HG02885 (cell line): ENCODE measurements around the gene EIF2B5.

ENCODE experiments used
- ATAC-seq: cut with Tn5 transposase; IDR thresholded peaks from one replicate; pipeline ENCODE4 v1.9.1; 2021; ENCODE audit warnings: mild to moderate bottlenecking; ENCODE audit not compliant: unreplicated experiment, poor library complexity

The EIF2B5 gene

GRCh38 chr3:184172681-184173373 is 37.7 kb downstream of the EIF2B5 start:
- no peak for ATAC-seq

GRCh38 chr3:184173374-184173722 is 38.2 kb downstream of the EIF2B5 start:
- ATAC-seq = no peak

GRCh38 chr3:184174284-184174645 is 39.1 kb downstream of the EIF2B5 start:
- ATAC-seq = no peak

- ATAC-seq = peak; percentile 93
These were observed 39.7 kb downstream of the EIF2B5 start, which contains the start of gene AP2M1 for GRCh38 chr3:184174646-184175492. Gene AP2M1 (plus strand): TSS chr3:184174855. CDS start chr3:184176994, 2,139 bp downstream.

- ATAC-seq = no peak
These were observed 40.3 kb downstream of the EIF2B5 start for GRCh38 chr3:184175506-184175905.

- no peak for ATAC-seq
These were observed 40.8 kb downstream of the EIF2B5 start for GRCh38 chr3:184175981-184176376.

- no peak for ATAC-seq
These were observed 41.5 kb downstream of the EIF2B5 start for GRCh38 chr3:184176377-184177330.

GRCh38 chr3:184177331-184177731 is 42.2 kb downstream of the EIF2B5 start:
- no peak for ATAC-seq

GRCh38 chr3:184177767-184178306 is 42.7 kb downstream of the EIF2B5 start:
- no peak for ATAC-seq

GRCh38 chr3:184178521-184179138 is 43.5 kb downstream of the EIF2B5 start:
- no peak for ATAC-seq

- ATAC-seq = no peak
These were observed 45.0 kb downstream of the EIF2B5 start for GRCh38 chr3:184180165-184180564.

- no peak for ATAC-seq
These were observed 46.4 kb downstream of the EIF2B5 start for GRCh38 chr3:184181596-184181995.

GRCh38 chr3:184183679-184184078 is 48.5 kb downstream of the EIF2B5 start:
- ATAC-seq = no peak

GRCh38 chr3:184184546-184185230 is 49.5 kb downstream of the EIF2B5 start:
- ATAC-seq = no peak

GRCh38 chr3:184185461-184186183 is 50.5 kb downstream of the EIF2B5 start:
- ATAC-seq = peak; percentile 94

- ATAC-seq = peak; percentile 23
These were observed 51.2 kb downstream of the EIF2B5 start, which contains the start of gene ABCF3 for GRCh38 chr3:184186184-184186901. Gene ABCF3 (plus strand): TSS chr3:184186199. CDS start chr3:184186208, 9 bp downstream.

GRCh38 chr3:184186902-184187207 is 51.7 kb downstream of the EIF2B5 start:
- no peak for ATAC-seq

GRCh38 chr3:184188080-184188479 is 52.9 kb downstream of the EIF2B5 start:
- ATAC-seq = no peak
